SK-N-SH (cell line): ENCODE measurements around the gene TMEM117. TPM values are rescaled to one million over a fixed set of nuclear protein-coding genes. Genes with fewer than 3 reads are reported as not detected.

ENCODE experiments used
- CTCF ChIA-PET: fragments of 300-600, 350-600 bp; formaldehyde crosslinking; extraction: SDS; loops from one replicate; lab custom pipeline; 2021; lab: Yijun Ruan, JAX
- POLR2A ChIA-PET: fragments of 350-600 bp; sonication (Branson Sonifier 250); formaldehyde crosslinking; extraction: SDS; loops from one replicate; lab custom pipeline; 2020; ENCODE audit warnings: antibody characterized with exemption, inconsistent platforms; lab: Yijun Ruan, JAX
- DNase-seq: peaks from one replicate; pipeline ENCODE4 v3.0.0; 2012
- H2AFZ ChIP-seq: fragments of 200-600 bp; sonication (generic); 2 replicates; pipeline ENCODE4 v1.8.1; 2016; ENCODE audit warnings: antibody characterized with exemption, mild to moderate bottlenecking, low read depth
- H3F3A ChIP-seq: fragments of 200-600 bp; sonication (generic); replicated peaks from 2 replicates; pipeline ENCODE3; 2016; ENCODE audit warnings: antibody characterized with exemption, mild to moderate bottlenecking; ENCODE audit not compliant: insufficient read depth
- H3K27ac ChIP-seq, 2 experiments: fragments of 200-500 bp in 1 of 2; fragments of 200-600 bp in 1 of 2; sonication (Bioruptor generic) in 1 of 2; sonication (generic), shearing (Covaris generic) in 1 of 2; 2 replicates each; pipeline versions ENCODE4 v1.5.1 to v1.6.1; 2014 to 2016; ENCODE audit warnings: low read depth in 2 of 2, inconsistent platforms in 1 of 2, low read length in 1 of 2, mild to moderate bottlenecking in 1 of 2, mixed read lengths in 1 of 2
- H3K27me3 ChIP-seq: fragments of 200-600 bp; sonication (generic), shearing (Covaris generic); 2 replicates; pipeline ENCODE4 v1.6.1; 2016; ENCODE audit warnings: mixed run types; ENCODE audit not compliant: insufficient read depth
- H3K36me3 ChIP-seq, 2 experiments: fragments of 200-500 bp in 1 of 2; fragments of 200-600 bp in 1 of 2; sonication (Bioruptor generic) in 1 of 2; sonication (generic) in 1 of 2; replicated peaks in 1 of 2; 2 replicates each; pipeline versions ENCODE3 to v1.5.1; 2014 to 2016; ENCODE audit warnings: low read length in 1 of 2, mild to moderate bottlenecking in 1 of 2; ENCODE audit not compliant: insufficient read depth in 2 of 2, control insufficient read depth in 1 of 2
- H3K4me1 ChIP-seq, 2 experiments: fragments of 200-500 bp in 1 of 2; fragments of 200-600 bp in 1 of 2; sonication (Bioruptor generic) in 1 of 2; sonication (generic), shearing (Covaris generic) in 1 of 2; 2 replicates each; pipeline versions ENCODE4 v1.5.1 to v1.6.1; 2014 to 2016; ENCODE audit warnings: low read depth in 1 of 2, low read length in 1 of 2, mixed run types in 1 of 2; ENCODE audit not compliant: insufficient read depth in 2 of 2, control insufficient read depth in 1 of 2
- H3K4me2 ChIP-seq: fragments of 200-600 bp; sonication (generic), shearing (Covaris generic); 2 replicates; pipeline ENCODE4 v1.6.1; 2017; ENCODE audit warnings: mixed run types
- H3K4me3 ChIP-seq, 2 experiments: fragments of 200-500 bp in 1 of 2; fragments of 200-600 bp in 1 of 2; sonication (Bioruptor generic) in 1 of 2; sonication (generic), shearing (Covaris generic) in 1 of 2; 2 replicates each; pipeline versions ENCODE4 v1.5.1 to v1.8.1; 2014 to 2016; ENCODE audit warnings: low read depth in 2 of 2, inconsistent platforms in 1 of 2, low read length in 1 of 2, mild to moderate bottlenecking in 1 of 2, mixed read lengths in 1 of 2, moderate library complexity in 1 of 2
- H3K79me2 ChIP-seq: fragments of 200-600 bp; sonication (generic); 2 replicates; pipeline ENCODE4 v1.8.1; 2017; ENCODE audit warnings: mild to moderate bottlenecking; ENCODE audit not compliant: insufficient read depth
- H3K9ac ChIP-seq: fragments of 200-600 bp; sonication (generic); 2 replicates; pipeline ENCODE4 v1.6.1; 2017; ENCODE audit warnings: mixed run types
- H3K9me2 ChIP-seq: fragments of 200-600 bp; sonication (generic); 2 replicates; pipeline ENCODE4 v1.6.1; 2017; ENCODE audit warnings: mixed run types
- H3K9me3 ChIP-seq: fragments of 200-600 bp; sonication (generic); 2 replicates; pipeline ENCODE4 v1.6.1; 2017; ENCODE audit warnings: mixed run types, mild to moderate bottlenecking, moderate library complexity
- H4K20me1 ChIP-seq: fragments of 200-600 bp; sonication (generic); 2 replicates; pipeline ENCODE4 v1.6.1; 2017; ENCODE audit warnings: mild to moderate bottlenecking, mixed run types; ENCODE audit not compliant: insufficient read depth
- CTCF ChIP-seq: fragments of 200-600 bp; sonication (generic); IDR thresholded peaks from 2 replicates; pipeline ENCODE4 v1.6.1; 2017; ENCODE audit warnings: antibody characterized with exemption, mild to moderate bottlenecking, moderate library complexity
- ELF1 ChIP-seq: IDR thresholded peaks from 2 replicates; pipeline ENCODE4 v1.4.0; 2012
- FOSL2 ChIP-seq: IDR thresholded peaks from 2 replicates; pipeline ENCODE4 v1.4.0; 2012; ENCODE audit warnings: low read depth, mild to moderate bottlenecking, moderate library complexity, borderline replicate concordance
- IRF3 ChIP-seq: fragments of 150-350 bp; IDR thresholded peaks from 2 replicates; pipeline ENCODE4 v1.6.1; 2016; ENCODE audit warnings: mild to moderate bottlenecking, low read depth, low read length
- MAX ChIP-seq: IDR thresholded peaks from 2 replicates; pipeline ENCODE4 v1.4.0; 2012; ENCODE audit warnings: low read depth
- NFIC ChIP-seq: IDR thresholded peaks from 2 replicates; pipeline ENCODE4 v1.4.0; 2012; ENCODE audit warnings: borderline replicate concordance
- PBX3 ChIP-seq: IDR thresholded peaks from 2 replicates; pipeline ENCODE4; 2012
- RXRA ChIP-seq: IDR thresholded peaks from 2 replicates; pipeline ENCODE4 v1.4.0; 2012; ENCODE audit warnings: low read depth, mild to moderate bottlenecking, borderline replicate concordance
- SMC3 ChIP-seq: IDR thresholded peaks from 2 replicates; pipeline ENCODE4 v1.6.1; 2012; ENCODE audit warnings: low read depth, low read length, improper control_type of control experiment
- TCF12 ChIP-seq: IDR thresholded peaks from 2 replicates; pipeline ENCODE4 v1.4.0; 2012
- TEAD4 ChIP-seq: IDR thresholded peaks from 2 replicates; pipeline ENCODE4 v1.4.0; 2012; ENCODE audit warnings: mild to moderate bottlenecking, borderline replicate concordance; ENCODE audit not compliant: insufficient read depth
- USF2 ChIP-seq: fragments of 150-350 bp; IDR thresholded peaks from 2 replicates; pipeline ENCODE4 v1.6.1; 2017; ENCODE audit warnings: antibody characterized with exemption, low read length, low read depth, borderline replicate concordance
- WGBS: methylation state at CpG from one replicate; pipeline ENCODE4 v1.1.6; 2017; ENCODE audit warnings: low lambda C conversion rate; 5-methylcytosine and 5-hydroxymethylcytosine counted together
- polyA plus RNA-seq, 3 experiments: library from polyadenylated mRNA; depleted of rRNA; stranded (reverse); fragments of >200 nt; gene quantifications; 2 replicates each; pipeline ENCODE4 v1.2.3, GENCODE V29; 2012

The TMEM117 gene
- polyA plus RNA-seq, 1 of the 3 experiments (the other 2 are of a cell fraction) = 0.81 TPM

- ChIA-PET CTCF (no interaction called here), POLR2A (no interaction called here)
- Histone ChIP-seq H2AFZ (no peak overlapping the region), H3K27me3 (no peaks in the 10 kb centered on the region), H3F3A (no peaks in the 10 kb centered on the region), H3K4me3 (no peak overlapping the region), H3K9me3 (no peaks in the 10 kb centered on the region), H3K9ac (no peak overlapping the region), H3K36me3 (no peaks in the 10 kb centered on the region), H3K4me1 (no peaks in the 10 kb centered on the region; a peak in 1 of 4 replicates), H3K27ac (no peak overlapping the region), H3K4me2 (no peak overlapping the region), H4K20me1 (no peaks in the 10 kb centered on the region), H3K79me2 (no peaks in the 10 kb centered on the region), H3K9me2 (no peaks in the 10 kb centered on the region; the same call in 1 of the 2 replicates)
- no peak for DNase-seq
- WGBS = 32% methylated on average over 2 of the region's 2 CpGs
- TF ChIP-seq RXRA = no peak
Measured at GRCh38 chr12:44240186-44240585, 404.3 kb downstream of the TMEM117 start.

- Histone ChIP-seq H3K36me3 (no peaks in the 10 kb centered on the region), H3K4me1 (no peaks in the 10 kb centered on the region; a peak in 1 of 4 replicates), H4K20me1 (no peaks in the 10 kb centered on the region), H3K4me3 (no peak overlapping the region), H3K79me2 (no peaks in the 10 kb centered on the region), H3K27ac (no peak overlapping the region), H3K9ac (no peak overlapping the region), H3K9me3 (no peaks in the 10 kb centered on the region), H3K27me3 (no peaks in the 10 kb centered on the region), H2AFZ (no peak overlapping the region), H3F3A (no peaks in the 10 kb centered on the region), H3K4me2 (no peak overlapping the region), H3K9me2 (no peaks in the 10 kb centered on the region)
- 49% methylated on average over 2 of the region's 2 CpGs for WGBS
- ChIA-PET CTCF (no interaction called here), POLR2A (no interaction called here)
- TF ChIP-seq PBX3 (no peak), IRF3 (no peak), TCF12 (no peak), FOSL2 (no peak), CTCF (no peak), USF2 (no peak), MAX (no peak), NFIC (no peak), SMC3 (no peak), ELF1 (no peak), TEAD4 (no peak)
- DNase-seq = no peak
Measured at GRCh38 chr12:44245932-44246331, 410.1 kb downstream of the TMEM117 start.
